ENCODE results near the gene ZNRF1.
A peak's percentile ranks its signal among the peaks of the same experiment; 100 is the strongest.

Gene ZNRF1

GRCh38 chr16:75058806-75059205 lies 60.0 kb downstream of the ZNRF1 start:
- DNase-seq (ENCODE audit: low spot score in 2 of 2) (no peak), ATAC-seq (replicated peaks; ENCODE audit: extremely low read depth, poor library complexity, severe bottlenecking) (no peak)
- Mint-ChIP-seq H3K9me3 (no peaks in the 10 kb centered on the region), H3K27ac (ENCODE audit: low read depth) (no peak overlapping the region), H3K4me3 (no peak overlapping the region), H3K36me3 (ENCODE audit: insufficient read depth) (peaks cover 3% of the 10 kb centered on the region), H3K27me3 (no peaks in the 10 kb centered on the region), H3K4me1 (no peaks in the 10 kb centered on the region)

- no peaks in the 10 kb centered on the region for H3K4me1 Mint-ChIP-seq
- H3K27ac Mint-ChIP-seq (ENCODE audit: low read depth), result no peak overlapping the region
- no peak for ATAC-seq (replicated peaks; ENCODE audit: extremely low read depth, poor library complexity, severe bottlenecking)
- no peaks in the 10 kb centered on the region for H3K9me3 Mint-ChIP-seq
- no peaks in the 10 kb centered on the region for H3K27me3 Mint-ChIP-seq
- peaks cover 3% of the 10 kb centered on the region for H3K36me3 Mint-ChIP-seq (ENCODE audit: insufficient read depth)
- no peak overlapping the region for H3K4me3 Mint-ChIP-seq
- no peak for DNase-seq (ENCODE audit: low spot score in 2 of 2)
Observed at GRCh38 chr16:75059411-75059810, 60.6 kb downstream of the ZNRF1 start.

- ATAC-seq (replicated peaks; ENCODE audit: extremely low read depth, poor library complexity, severe bottlenecking) (no peak), DNase-seq (ENCODE audit: low spot score in 2 of 2) (no peak)
- H3K27me3 Mint-ChIP-seq, result no peaks in the 10 kb centered on the region
- no peaks in the 10 kb centered on the region for H3K9me3 Mint-ChIP-seq
- H3K36me3 Mint-ChIP-seq (ENCODE audit: insufficient read depth), result peaks cover 3% of the 10 kb centered on the region
- peaks cover 12% of the 10 kb centered on the region for H3K4me1 Mint-ChIP-seq
- H3K4me3 Mint-ChIP-seq, result no peak overlapping the region
- no peak overlapping the region for H3K27ac Mint-ChIP-seq (ENCODE audit: low read depth)
Observed at GRCh38 chr16:75060723-75061122, 61.9 kb downstream of the ZNRF1 start.

GRCh38 chr16:75061669-75062068 lies 62.8 kb downstream of the ZNRF1 start:
- Mint-ChIP-seq H3K4me1 (peaks cover 14% of the 10 kb centered on the region), H3K36me3 (ENCODE audit: insufficient read depth) (peaks cover 3% of the 10 kb centered on the region), H3K9me3 (no peaks in the 10 kb centered on the region), H3K27me3 (no peaks in the 10 kb centered on the region), H3K4me3 (no peak overlapping the region), H3K27ac (ENCODE audit: low read depth) (no peak overlapping the region)
- ATAC-seq (replicated peaks; ENCODE audit: extremely low read depth, poor library complexity, severe bottlenecking) (no peak), DNase-seq (ENCODE audit: low spot score in 2 of 2) (no peak)

- Mint-ChIP-seq H3K27ac (ENCODE audit: low read depth) (no peak overlapping the region), H3K4me1 (peaks cover 14% of the 10 kb centered on the region), H3K27me3 (no peaks in the 10 kb centered on the region), H3K36me3 (ENCODE audit: insufficient read depth) (no peaks in the 10 kb centered on the region), H3K4me3 (no peak overlapping the region), H3K9me3 (no peaks in the 10 kb centered on the region)
- ATAC-seq (replicated peaks; ENCODE audit: extremely low read depth, poor library complexity, severe bottlenecking) (no peak), DNase-seq (ENCODE audit: low spot score in 2 of 2) (no peak)
Observed at GRCh38 chr16:75062135-75062975, 63.5 kb downstream of the ZNRF1 start.

GRCh38 chr16:75062976-75063346 lies 64.1 kb downstream of the ZNRF1 start:
- no peak overlapping the region for H3K4me3 Mint-ChIP-seq
- no peaks in the 10 kb centered on the region for H3K27me3 Mint-ChIP-seq
- H3K4me1 Mint-ChIP-seq, result peaks cover 14% of the 10 kb centered on the region
- no peak overlapping the region for H3K27ac Mint-ChIP-seq (ENCODE audit: low read depth)
- H3K36me3 Mint-ChIP-seq (ENCODE audit: insufficient read depth), result no peaks in the 10 kb centered on the region
- no peak for ATAC-seq (replicated peaks; ENCODE audit: extremely low read depth, poor library complexity, severe bottlenecking)
- no peak for DNase-seq (ENCODE audit: low spot score in 2 of 2)
- no peaks in the 10 kb centered on the region for H3K9me3 Mint-ChIP-seq

- H3K4me3 Mint-ChIP-seq, result no peak overlapping the region
- ATAC-seq (replicated peaks; ENCODE audit: extremely low read depth, poor library complexity, severe bottlenecking) (no peak), DNase-seq (ENCODE audit: low spot score in 2 of 2) (no peak)
- H3K9me3 Mint-ChIP-seq, result no peaks in the 10 kb centered on the region
- H3K27ac Mint-ChIP-seq (ENCODE audit: low read depth), result no peak overlapping the region
- H3K4me1 Mint-ChIP-seq, result peaks cover 14% of the 10 kb centered on the region
- no peaks in the 10 kb centered on the region for H3K27me3 Mint-ChIP-seq
- no peaks in the 10 kb centered on the region for H3K36me3 Mint-ChIP-seq (ENCODE audit: insufficient read depth)
Observed at GRCh38 chr16:75063549-75064088, 64.8 kb downstream of the ZNRF1 start.

GRCh38 chr16:75064403-75065148 lies 65.8 kb downstream of the ZNRF1 start:
- ATAC-seq (replicated peaks; ENCODE audit: extremely low read depth, poor library complexity, severe bottlenecking), result peak; percentile 33
- Mint-ChIP-seq H3K4me1 (peaks cover 14% of the 10 kb centered on the region), H3K27ac (ENCODE audit: low read depth) (peak overlapping the region; percentile 16)

GRCh38 chr16:75065149-75065505 lies 66.3 kb downstream of the ZNRF1 start:
- Mint-ChIP-seq H3K4me3 (peak overlapping the region; percentile 69), H3K4me1 (peaks cover 14% of the 10 kb centered on the region), H3K27me3 (no peaks in the 10 kb centered on the region), H3K36me3 (ENCODE audit: insufficient read depth) (no peaks in the 10 kb centered on the region), H3K27ac (ENCODE audit: low read depth) (no peak overlapping the region), H3K9me3 (no peaks in the 10 kb centered on the region)
- DNase-seq (ENCODE audit: low spot score in 2 of 2) (peak; percentile 22 to 28), ATAC-seq (replicated peaks; ENCODE audit: extremely low read depth, poor library complexity, severe bottlenecking) (peak; percentile 97)

More at GRCh38 chr16:75064403-75065148, 65.8 kb downstream of the ZNRF1 start:
- DNase-seq (ENCODE audit: low spot score in 2 of 2), result no peak
- no peaks in the 10 kb centered on the region for H3K9me3 Mint-ChIP-seq
- peak overlapping the region; percentile 69 for H3K4me3 Mint-ChIP-seq
- H3K36me3 Mint-ChIP-seq (ENCODE audit: insufficient read depth), result no peaks in the 10 kb centered on the region
- no peaks in the 10 kb centered on the region for H3K27me3 Mint-ChIP-seq

- Mint-ChIP-seq H3K36me3 (ENCODE audit: insufficient read depth) (no peaks in the 10 kb centered on the region), H3K4me3 (peak overlapping the region; percentile 69), H3K4me1 (peaks cover 14% of the 10 kb centered on the region), H3K9me3 (no peaks in the 10 kb centered on the region), H3K27me3 (no peaks in the 10 kb centered on the region), H3K27ac (ENCODE audit: low read depth) (no peak overlapping the region)
- no peak for DNase-seq (ENCODE audit: low spot score in 2 of 2)
- ATAC-seq (replicated peaks; ENCODE audit: extremely low read depth, poor library complexity, severe bottlenecking), result no peak
Observed at GRCh38 chr16:75065521-75066149, 66.8 kb downstream of the ZNRF1 start.

- DNase-seq (ENCODE audit: low spot score in 2 of 2), result no peak
- Mint-ChIP-seq H3K4me3 (no peak overlapping the region), H3K4me1 (peaks cover 14% of the 10 kb centered on the region), H3K9me3 (no peaks in the 10 kb centered on the region), H3K36me3 (ENCODE audit: insufficient read depth) (peaks cover 1% of the 10 kb centered on the region), H3K27me3 (no peaks in the 10 kb centered on the region), H3K27ac (ENCODE audit: low read depth) (no peak overlapping the region)
- no peak for ATAC-seq (replicated peaks; ENCODE audit: extremely low read depth, poor library complexity, severe bottlenecking)
Observed at GRCh38 chr16:75066861-75067447, 68.1 kb downstream of the ZNRF1 start.
